Activated CD4-positive, alpha-beta memory T cell treated with anti-CD3 and anti-CD28 coated beads for 36 hours (primary cell): ENCODE measurements around the gene SMARCAD1. TPM values are rescaled to one million over a fixed set of nuclear protein-coding genes. Genes with fewer than 3 reads are reported as not detected.

Experiments
- CTCF ChIA-PET: fragments of 350-600 bp; sonication (Branson Sonifier 250); formaldehyde crosslinking; loops from one replicate; lab custom pipeline; 2021; ENCODE audit warnings: antibody characterized with exemption, inconsistent platforms; lab: Charles Lee
- POLR2A ChIA-PET: fragments of 350-600 bp; sonication (Branson Sonifier 250); formaldehyde crosslinking; loops from one replicate; lab custom pipeline; 2021; ENCODE audit warnings: antibody characterized with exemption; lab: Charles Lee
- DNase-seq: peaks from one replicate; pipeline ENCODE4 v3.0.0-alpha.2; 2020
- H3K27ac Mint-ChIP-seq: one replicate; pipeline ENCODE4 v1.8.0; 2021; ENCODE audit warnings: mixed read lengths
- H3K27me3 Mint-ChIP-seq: one replicate; pipeline ENCODE4 v1.8.0; 2021; ENCODE audit warnings: mixed read lengths
- H3K36me3 Mint-ChIP-seq: one replicate; pipeline ENCODE4 v1.8.0; 2021; ENCODE audit warnings: mixed read lengths
- H3K4me1 Mint-ChIP-seq: one replicate; pipeline ENCODE4 v1.8.0; 2021; ENCODE audit warnings: low read depth, mixed read lengths
- H3K4me3 Mint-ChIP-seq: one replicate; pipeline ENCODE4 v1.8.0; 2021; ENCODE audit warnings: mild to moderate bottlenecking, mixed read lengths
- H3K9me3 Mint-ChIP-seq: one replicate; pipeline ENCODE4 v1.8.0; 2021; ENCODE audit warnings: mixed read lengths
- intact Hi-C: fragments of 100-400 bp; cut with micrococcal nuclease; formaldehyde crosslinking; loops from one replicate; pipeline ENCODE4 v1.15.1; 2023
- total RNA-seq, 2 experiments: library from RNA; stranded (reverse); gene quantifications; one replicate each; pipeline ENCODE4 v1.2.3, GENCODE V29; 2021

The SMARCAD1 gene, protein sequence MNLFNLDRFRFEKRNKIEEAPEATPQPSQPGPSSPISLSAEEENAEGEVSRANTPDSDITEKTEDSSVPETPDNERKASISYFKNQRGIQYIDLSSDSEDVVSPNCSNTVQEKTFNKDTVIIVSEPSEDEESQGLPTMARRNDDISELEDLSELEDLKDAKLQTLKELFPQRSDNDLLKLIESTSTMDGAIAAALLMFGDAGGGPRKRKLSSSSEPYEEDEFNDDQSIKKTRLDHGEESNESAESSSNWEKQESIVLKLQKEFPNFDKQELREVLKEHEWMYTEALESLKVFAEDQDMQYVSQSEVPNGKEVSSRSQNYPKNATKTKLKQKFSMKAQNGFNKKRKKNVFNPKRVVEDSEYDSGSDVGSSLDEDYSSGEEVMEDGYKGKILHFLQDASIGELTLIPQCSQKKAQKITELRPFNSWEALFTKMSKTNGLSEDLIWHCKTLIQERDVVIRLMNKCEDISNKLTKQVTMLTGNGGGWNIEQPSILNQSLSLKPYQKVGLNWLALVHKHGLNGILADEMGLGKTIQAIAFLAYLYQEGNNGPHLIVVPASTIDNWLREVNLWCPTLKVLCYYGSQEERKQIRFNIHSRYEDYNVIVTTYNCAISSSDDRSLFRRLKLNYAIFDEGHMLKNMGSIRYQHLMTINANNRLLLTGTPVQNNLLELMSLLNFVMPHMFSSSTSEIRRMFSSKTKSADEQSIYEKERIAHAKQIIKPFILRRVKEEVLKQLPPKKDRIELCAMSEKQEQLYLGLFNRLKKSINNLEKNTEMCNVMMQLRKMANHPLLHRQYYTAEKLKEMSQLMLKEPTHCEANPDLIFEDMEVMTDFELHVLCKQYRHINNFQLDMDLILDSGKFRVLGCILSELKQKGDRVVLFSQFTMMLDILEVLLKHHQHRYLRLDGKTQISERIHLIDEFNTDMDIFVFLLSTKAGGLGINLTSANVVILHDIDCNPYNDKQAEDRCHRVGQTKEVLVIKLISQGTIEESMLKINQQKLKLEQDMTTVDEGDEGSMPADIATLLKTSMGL
- 10 to 100 TPM; 26.5 to 28.0 TPM for total RNA-seq

DNA sequence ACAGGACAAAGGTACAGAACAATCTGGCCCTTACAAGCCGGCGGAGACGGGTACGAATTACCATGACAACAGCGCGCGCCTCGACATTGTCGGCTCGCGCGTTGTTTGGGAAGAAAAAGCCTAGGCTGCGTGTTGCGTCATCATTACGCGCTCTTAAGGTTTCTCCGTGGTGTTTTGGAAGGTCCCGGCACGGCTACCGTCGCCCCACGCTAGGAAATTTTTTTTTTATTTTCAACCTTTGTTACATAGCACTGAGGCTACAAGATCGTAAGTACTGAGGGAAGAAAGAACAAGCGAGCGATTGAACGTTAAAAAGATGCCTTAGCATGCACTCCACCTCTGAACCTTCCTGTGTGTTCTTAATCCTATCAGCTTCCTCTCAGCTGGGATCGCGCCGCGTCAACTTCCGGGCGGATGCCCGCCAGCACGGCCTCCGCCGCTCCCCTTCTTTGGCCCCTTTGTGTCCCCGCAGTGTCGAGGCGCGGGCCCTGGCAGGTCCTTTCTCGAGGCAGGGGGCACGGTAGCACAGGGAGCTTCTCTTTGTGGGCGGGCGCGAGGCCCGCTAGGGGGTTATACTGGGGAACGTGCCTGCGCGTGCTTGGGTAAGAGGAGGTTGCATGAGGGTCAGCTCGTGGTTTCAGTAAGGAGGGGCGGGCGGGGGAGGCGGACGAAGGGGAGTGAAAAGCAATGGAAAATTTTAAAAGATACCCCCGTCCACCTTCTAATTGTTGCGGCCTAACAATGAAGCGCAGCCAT is at the start of gene SMARCAD1:
TSS of gene SMARCAD1 (plus strand) at position 397 of the 756 bp plus-strand sequence. CDS start 530 bp downstream, outside the sequence.
- DNase-seq, result peak; percentile 92
- H3K27me3 Mint-ChIP-seq, result peaks cover 4% of the 10 kb centered on the region
- peaks cover 33% of the 10 kb centered on the region for H3K4me1 Mint-ChIP-seq
- H3K9me3 Mint-ChIP-seq, result no peaks in the 10 kb centered on the region
- ChIA-PET POLR2A (interaction anchor here (1.2 kb wide), 1 partner anchor 94 kb away, joined by 4 read pairs; no protein-coding TSS in a partner anchor), CTCF (no interaction called here)
- intact Hi-C loops, result loop anchor here (1.0 to 5.0 kb wide), 4 partner anchors 9 to 244 kb away; partner anchors contain the start of gene PDLIM5
- H3K36me3 Mint-ChIP-seq, result peaks cover 20% of the 10 kb centered on the region
- peak within 1 kb of the TSS; percentile 99 for H3K27ac Mint-ChIP-seq
- peak within 1 kb of the TSS; percentile 92 for H3K4me3 Mint-ChIP-seq

DNA sequence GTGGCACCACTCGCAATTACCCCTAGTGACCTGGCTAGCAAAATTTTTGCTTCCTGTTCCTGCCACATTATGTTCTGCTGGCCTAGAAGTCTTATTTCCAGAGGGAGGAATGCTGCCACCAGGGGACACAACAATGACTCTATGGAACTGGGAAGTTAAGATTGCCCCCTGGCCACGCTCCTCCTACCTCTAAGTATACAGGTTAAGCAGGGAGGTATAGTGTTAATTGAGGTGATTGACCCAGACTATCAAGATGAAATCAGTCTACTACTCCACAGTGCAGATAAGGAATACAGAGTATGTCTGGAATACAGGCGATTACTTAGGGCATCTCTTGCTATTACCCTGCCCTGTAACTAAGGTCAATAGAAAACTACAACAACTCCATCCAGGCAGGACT is 48.8 kb upstream of the SMARCAD1 start:
- POLR2A ChIA-PET, result no interaction called here
- DNase-seq, result no peak
- Mint-ChIP-seq H3K9me3 (peaks cover 4% of the 10 kb centered on the region), H3K36me3 (no peaks in the 10 kb centered on the region), H3K27me3 (no peaks in the 10 kb centered on the region), H3K27ac (no peak overlapping the region), H3K4me3 (no peak overlapping the region), H3K4me1 (peaks cover 2% of the 10 kb centered on the region)
- intact Hi-C loops, result no loop called here
- CTCF ChIA-PET, result no interaction called here

DNA sequence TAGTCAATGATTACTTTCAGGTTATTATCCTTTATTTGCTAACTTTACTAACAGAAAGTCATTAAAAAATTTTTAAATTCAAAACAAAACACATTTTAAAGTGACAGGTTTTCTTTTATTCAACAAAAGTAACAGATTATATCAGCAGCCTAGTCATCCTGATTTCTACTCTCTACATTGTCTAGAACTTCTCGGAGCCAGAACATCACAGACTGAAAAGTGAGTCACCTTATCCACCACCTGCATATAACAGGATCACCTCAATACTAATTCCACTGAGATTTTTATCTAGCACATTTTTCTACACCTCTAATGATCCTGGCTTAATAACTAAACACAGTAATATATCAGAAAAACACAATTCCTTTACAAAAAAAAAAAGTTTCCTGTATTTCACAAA is 47.9 kb upstream of the SMARCAD1 start:
- Mint-ChIP-seq H3K4me3 (no peak overlapping the region), H3K27ac (no peak overlapping the region), H3K36me3 (no peaks in the 10 kb centered on the region), H3K9me3 (peaks cover 4% of the 10 kb centered on the region), H3K4me1 (peaks cover 2% of the 10 kb centered on the region), H3K27me3 (no peaks in the 10 kb centered on the region)
- ChIA-PET CTCF (no interaction called here), POLR2A (no interaction called here)
- DNase-seq, result no peak
- intact Hi-C loops, result no loop called here

DNA sequence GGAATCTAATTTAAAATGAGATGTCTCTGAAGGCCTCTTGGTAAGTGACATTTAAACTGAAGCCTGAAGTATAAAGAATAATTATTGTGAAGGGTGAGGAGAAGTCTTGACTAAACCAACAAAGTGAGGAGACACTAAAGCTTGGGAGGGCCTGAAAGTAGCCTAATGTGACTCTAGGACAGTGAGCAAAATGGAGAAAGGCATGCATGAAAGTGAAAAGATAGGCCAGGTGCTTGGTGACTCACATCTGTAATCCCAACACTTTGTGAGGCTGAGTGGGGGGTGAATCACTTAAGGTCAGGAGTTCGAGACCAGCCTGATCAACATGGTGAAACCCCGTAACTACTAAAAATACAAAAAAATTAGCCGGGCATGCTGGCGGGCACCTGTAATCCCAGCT is 46.9 kb upstream of the SMARCAD1 start:
- ChIA-PET POLR2A (no interaction called here), CTCF (no interaction called here)
- peaks cover 2% of the 10 kb centered on the region for H3K4me1 Mint-ChIP-seq
- DNase-seq, result peak; percentile 24
- intact Hi-C loops, result no loop called here
- no peak overlapping the region for H3K4me3 Mint-ChIP-seq
- no peaks in the 10 kb centered on the region for H3K27me3 Mint-ChIP-seq
- H3K27ac Mint-ChIP-seq, result no peak overlapping the region
- H3K36me3 Mint-ChIP-seq, result no peaks in the 10 kb centered on the region
- H3K9me3 Mint-ChIP-seq, result peaks cover 4% of the 10 kb centered on the region

DNA sequence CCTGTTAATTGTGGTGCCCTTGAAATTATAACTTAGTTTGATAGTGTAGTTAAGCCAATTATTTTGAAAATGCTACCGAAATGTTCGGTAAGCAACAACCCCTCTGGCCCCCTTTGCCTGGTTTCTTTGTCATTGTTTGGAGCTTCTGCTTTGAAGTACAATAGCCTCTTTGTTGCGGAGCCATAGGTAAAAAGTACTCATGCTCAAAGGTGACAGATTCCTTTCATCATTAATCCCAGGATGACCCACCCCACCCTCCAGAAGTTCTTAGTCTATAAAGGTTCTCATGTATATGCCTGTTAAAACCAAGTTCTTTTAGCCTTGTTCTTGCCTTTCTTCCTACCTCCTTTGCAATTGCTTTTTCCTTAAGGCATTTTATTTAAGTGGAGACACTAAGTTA is 42.4 kb upstream of the SMARCAD1 start:
- CTCF ChIA-PET, result no interaction called here
- Mint-ChIP-seq H3K27ac (no peak overlapping the region), H3K4me1 (peaks cover 2% of the 10 kb centered on the region), H3K27me3 (peaks cover 3% of the 10 kb centered on the region), H3K9me3 (peaks cover 5% of the 10 kb centered on the region), H3K4me3 (no peak overlapping the region), H3K36me3 (no peaks in the 10 kb centered on the region)
- DNase-seq, result no peak
- POLR2A ChIA-PET, result no interaction called here
- intact Hi-C loops, result no loop called here

DNA sequence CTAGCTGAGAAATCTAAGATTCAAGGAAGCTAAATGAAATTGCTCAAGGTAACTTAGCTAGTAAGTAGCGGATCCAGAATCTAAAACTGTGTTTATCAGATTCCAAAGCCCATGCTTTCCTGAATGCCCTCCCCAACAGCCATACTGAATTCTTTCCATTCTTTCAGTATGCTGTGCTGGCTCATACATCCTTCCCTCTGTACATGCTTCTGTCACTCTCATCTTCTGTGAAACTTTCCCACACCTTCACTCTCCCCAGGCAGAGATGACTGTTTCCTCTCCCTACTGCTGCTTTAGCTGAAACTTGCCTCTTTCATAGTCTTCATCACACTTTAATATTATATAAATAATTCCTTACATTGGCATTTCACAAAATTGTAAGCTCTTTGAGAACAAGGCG is 39.3 kb upstream of the SMARCAD1 start:
- intact Hi-C loops, result no loop called here

DNA sequence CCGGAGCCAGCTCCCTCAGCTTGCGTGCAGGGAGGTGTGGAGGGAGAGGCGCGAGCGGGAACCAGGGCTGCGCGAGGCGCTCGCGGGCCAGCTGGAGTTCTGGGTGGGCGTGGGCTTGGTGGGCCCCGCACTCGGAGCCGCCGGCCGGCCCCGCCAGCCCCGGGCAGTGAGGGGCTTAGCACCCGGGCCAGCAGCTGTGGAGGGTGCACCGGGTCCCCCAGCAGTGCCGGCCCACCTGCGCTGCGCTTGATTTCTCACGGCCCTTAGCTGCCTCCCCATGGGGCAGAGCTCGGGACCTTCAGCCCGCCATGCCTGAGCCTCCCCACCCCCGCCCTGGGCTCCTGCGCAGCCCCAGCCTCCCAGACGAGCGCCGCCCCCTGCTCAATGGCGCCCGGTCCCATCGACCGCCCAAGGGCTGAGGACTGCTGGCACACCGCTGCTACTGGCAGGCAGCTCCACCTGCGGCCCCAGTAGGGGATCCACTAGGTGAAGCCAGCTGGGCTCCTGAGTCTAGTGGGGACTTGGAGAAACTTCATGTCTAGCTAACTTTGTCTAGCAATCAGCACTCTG is 37.8 kb upstream of the SMARCAD1 start:
- no peaks in the 10 kb centered on the region for H3K36me3 Mint-ChIP-seq
- no peak for DNase-seq
- peaks cover 7% of the 10 kb centered on the region for H3K9me3 Mint-ChIP-seq
- no peak overlapping the region for H3K4me3 Mint-ChIP-seq
- H3K4me1 Mint-ChIP-seq, result no peaks in the 10 kb centered on the region
- CTCF ChIA-PET, result no interaction called here
- intact Hi-C loops, result no loop called here
- POLR2A ChIA-PET, result no interaction called here
- H3K27me3 Mint-ChIP-seq, result peaks cover 7% of the 10 kb centered on the region
- no peak overlapping the region for H3K27ac Mint-ChIP-seq

More for the DNA sequence above, 39.3 kb upstream of the SMARCAD1 start:
- DNase-seq, result no peak
- H3K36me3 Mint-ChIP-seq, result no peaks in the 10 kb centered on the region
- H3K4me3 Mint-ChIP-seq, result no peak overlapping the region
- no peak overlapping the region for H3K27ac Mint-ChIP-seq
- ChIA-PET POLR2A (no interaction called here), CTCF (no interaction called here)
- no peaks in the 10 kb centered on the region for H3K4me1 Mint-ChIP-seq
- peaks cover 7% of the 10 kb centered on the region for H3K27me3 Mint-ChIP-seq
- H3K9me3 Mint-ChIP-seq, result peaks cover 7% of the 10 kb centered on the region

DNA sequence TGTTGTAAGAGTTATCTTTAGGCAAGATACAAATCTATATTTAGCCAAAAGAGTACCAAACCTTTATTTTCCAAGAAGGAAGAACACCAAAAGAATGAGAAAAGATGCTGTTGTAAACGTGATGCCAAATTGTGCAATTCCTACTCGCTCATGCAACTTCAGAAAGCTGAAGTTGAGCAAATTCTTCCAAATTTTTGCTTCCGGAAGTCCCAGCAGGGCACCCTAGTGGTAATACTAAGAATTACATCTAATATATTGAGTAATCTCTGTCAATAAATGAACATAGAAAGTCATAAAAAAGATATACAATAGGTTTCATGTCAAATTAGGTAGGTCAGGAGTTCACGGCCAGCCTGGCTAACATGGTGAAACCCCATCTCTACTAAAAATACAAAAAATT is 36.0 kb upstream of the SMARCAD1 start:
- H3K9me3 Mint-ChIP-seq, result peaks cover 7% of the 10 kb centered on the region
- no peak overlapping the region for H3K27ac Mint-ChIP-seq
- peaks cover 8% of the 10 kb centered on the region for H3K27me3 Mint-ChIP-seq
- no peaks in the 10 kb centered on the region for H3K4me1 Mint-ChIP-seq
- H3K4me3 Mint-ChIP-seq, result no peak overlapping the region
- intact Hi-C loops, result no loop called here
- POLR2A ChIA-PET, result no interaction called here
- CTCF ChIA-PET, result interaction anchor here (0.8 kb wide), 1 partner anchor 13 kb away, joined by 3 read pairs; no protein-coding TSS in a partner anchor
- no peaks in the 10 kb centered on the region for H3K36me3 Mint-ChIP-seq
- DNase-seq, result no peak

DNA sequence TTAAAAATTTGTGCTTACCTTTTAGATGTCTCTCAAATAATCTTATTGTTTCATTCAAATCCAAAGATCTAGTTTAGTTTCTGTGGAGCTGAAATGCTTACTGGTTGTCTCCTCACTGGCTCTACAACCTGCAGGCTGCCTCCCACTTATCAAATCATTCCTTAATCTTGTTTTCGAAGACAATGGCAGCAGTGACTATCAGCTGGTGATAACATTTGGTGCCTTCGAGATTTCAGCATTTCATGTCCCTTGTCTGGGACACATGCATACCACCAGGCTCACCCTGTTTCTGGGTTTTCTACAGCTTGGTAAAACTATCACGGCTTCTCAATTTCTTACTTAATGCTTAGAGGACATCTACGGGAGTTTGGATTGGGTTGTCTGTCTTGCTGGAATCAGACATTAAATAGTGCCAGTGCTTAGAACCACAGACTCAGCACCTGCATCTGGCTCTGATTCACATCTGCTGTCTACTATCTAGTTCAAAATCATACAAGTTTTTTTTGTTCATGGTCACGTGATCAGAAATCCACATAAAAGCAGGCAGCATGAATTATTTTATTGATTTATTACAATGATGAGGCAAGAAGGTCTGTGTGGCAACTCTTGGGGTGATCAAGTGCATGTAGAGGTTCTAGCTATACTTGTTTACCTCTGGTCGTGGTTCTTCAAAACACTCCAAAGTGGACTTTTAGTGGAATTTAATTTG is 32.0 kb upstream of the SMARCAD1 start:
- no peak for DNase-seq
- Mint-ChIP-seq H3K27me3 (peaks cover 10% of the 10 kb centered on the region), H3K36me3 (no peaks in the 10 kb centered on the region), H3K27ac (no peak overlapping the region), H3K4me3 (no peak overlapping the region), H3K9me3 (no peaks in the 10 kb centered on the region), H3K4me1 (no peaks in the 10 kb centered on the region)
- CTCF ChIA-PET, result no interaction called here
- intact Hi-C loops, result no loop called here
- POLR2A ChIA-PET, result no interaction called here

DNA sequence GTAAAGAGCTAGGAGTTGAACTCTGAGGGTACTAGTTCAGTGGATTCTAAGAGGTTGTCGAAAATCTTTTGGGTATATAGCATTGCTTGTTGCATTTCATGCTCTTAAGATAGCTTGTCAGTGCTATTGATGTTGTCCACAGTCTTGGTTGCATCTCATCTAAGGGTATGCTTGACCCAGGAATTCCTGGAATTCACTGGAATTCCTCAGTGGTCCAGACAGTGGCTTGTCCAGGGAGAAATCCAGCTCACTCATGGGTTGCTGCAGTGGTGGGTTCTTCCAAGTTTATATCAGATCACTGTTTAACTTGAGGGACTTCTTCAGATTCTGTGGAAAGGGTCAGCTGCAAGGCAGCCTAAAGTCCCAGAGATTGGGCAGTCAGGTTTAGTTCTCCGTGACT is 29.8 kb upstream of the SMARCAD1 start:
- intact Hi-C loops, result no loop called here
- H3K4me3 Mint-ChIP-seq, result no peak overlapping the region
- peaks cover 12% of the 10 kb centered on the region for H3K27me3 Mint-ChIP-seq
- ChIA-PET POLR2A (no interaction called here), CTCF (no interaction called here)
- H3K4me1 Mint-ChIP-seq, result no peaks in the 10 kb centered on the region
- H3K36me3 Mint-ChIP-seq, result no peaks in the 10 kb centered on the region
- H3K27ac Mint-ChIP-seq, result no peak overlapping the region
- H3K9me3 Mint-ChIP-seq, result no peaks in the 10 kb centered on the region
- DNase-seq, result no peak

DNA sequence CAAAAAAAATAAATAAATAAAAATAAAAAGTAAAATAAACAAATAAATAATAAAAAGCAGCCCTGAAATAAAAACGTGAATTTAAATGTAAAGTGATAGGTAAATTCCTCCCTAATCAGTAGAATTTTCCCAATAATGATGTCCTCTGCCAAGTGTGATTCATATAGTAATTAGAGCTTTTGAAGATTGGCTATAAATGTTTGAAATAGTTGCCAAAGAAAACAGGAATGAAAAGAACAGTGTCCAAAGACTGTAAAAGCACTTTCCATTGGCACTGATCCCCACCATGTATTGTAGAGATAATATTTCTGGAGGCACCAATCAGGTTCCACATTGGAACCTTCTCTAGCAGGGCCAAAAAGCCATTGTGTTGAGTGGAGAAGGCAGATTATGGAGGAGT is 25.9 kb upstream of the SMARCAD1 start:
- no peaks in the 10 kb centered on the region for H3K4me1 Mint-ChIP-seq
- H3K27me3 Mint-ChIP-seq, result peaks cover 15% of the 10 kb centered on the region
- no peak for DNase-seq
- intact Hi-C loops, result no loop called here
- ChIA-PET CTCF (no interaction called here), POLR2A (no interaction called here)
- H3K27ac Mint-ChIP-seq, result no peak overlapping the region
- no peaks in the 10 kb centered on the region for H3K36me3 Mint-ChIP-seq
- no peaks in the 10 kb centered on the region for H3K9me3 Mint-ChIP-seq
- no peak overlapping the region for H3K4me3 Mint-ChIP-seq
